Lung (tissue), 12 donors: ENCODE data around the gene NUP42. TPM values are rescaled to one million over a fixed set of nuclear protein-coding genes. Genes with fewer than 3 reads are reported as not detected.

ENCODE experiments used
- ATAC-seq: fragments of 200-7000 bp; cut with Tn5 transposase; one replicate; pipeline ENCODE4 v1.9.1; 2020; ENCODE audit warnings: moderate number of reproducible peaks; ENCODE audit not compliant: insufficient read depth, low FRiP score
- DNase-seq, 3 donors: peaks; one replicate each; pipeline ENCODE4 v3.0.0-alpha.2; 2013 to 2017
- H3K27ac ChIP-seq, 2 donors: one replicate each; pipeline ENCODE4 v1.5.1; 2013; ENCODE audit warnings: mild to moderate bottlenecking in 2 of 2, moderate library complexity in 2 of 2, control low read depth in 1 of 2, inconsistent platforms in 1 of 2, low read depth in 1 of 2, low read length in 1 of 2
- H3K27me3 ChIP-seq, 3 donors: one replicate each; pipeline ENCODE4 v1.5.1; 2013; ENCODE audit warnings: low read length in 2 of 3; ENCODE audit not compliant: control insufficient read depth in 3 of 3, insufficient read depth in 3 of 3
- H3K36me3 ChIP-seq, 4 donors: one replicate each; pipeline ENCODE4 v1.5.1; 2013; ENCODE audit warnings: low read length in 4 of 4, mild to moderate bottlenecking in 1 of 4, moderate library complexity in 1 of 4; ENCODE audit not compliant: control insufficient read depth in 4 of 4, insufficient read depth in 4 of 4
- H3K4me1 ChIP-seq, 5 donors: one replicate each; pipeline ENCODE4 v1.5.1; 2013; ENCODE audit warnings: low read length in 5 of 5, mild to moderate bottlenecking in 2 of 5, moderate library complexity in 1 of 5; ENCODE audit not compliant: control insufficient read depth in 5 of 5, insufficient read depth in 5 of 5
- H3K4me3 ChIP-seq: one replicate; pipeline ENCODE4 v1.5.1; 2013; ENCODE audit warnings: mild to moderate bottlenecking, control low read depth, moderate library complexity
- H3K9ac ChIP-seq, 2 donors: one replicate each; pipeline ENCODE4 v1.5.1; 2013; ENCODE audit warnings: low read length in 2 of 2, control low read depth in 1 of 2; ENCODE audit not compliant: insufficient read depth in 1 of 2
- H3K9me3 ChIP-seq, 4 donors: one replicate each; pipeline ENCODE4 v1.5.1; 2013; ENCODE audit warnings: low read length in 3 of 4, mild to moderate bottlenecking in 1 of 4, moderate library complexity in 1 of 4; ENCODE audit not compliant: control insufficient read depth in 4 of 4, insufficient read depth in 3 of 4
- WGBS, 2 donors: extraction: QIAGEN DNeasy Blood & Tissue Kit; methylation state at CpG; one replicate each; pipeline ENCODE4 v1.1.7; 2013; 5-methylcytosine and 5-hydroxymethylcytosine counted together
- polyA plus RNA-seq, 2 donors: library from polyadenylated mRNA; stranded (reverse); fragments of 200-250 nt; gene quantifications; one replicate each; pipeline ENCODE4 v1.2.1, GENCODE V29; 2013
- total RNA-seq, 2 donors: library from RNA; depleted of rRNA in 1 of 2; stranded (reverse); fragments of >200 nt in 1 of 2; gene quantifications; one replicate each; pipeline ENCODE4 v1.2.1, GENCODE V29; 2014 to 2021
- TF ChIP-seq, protein P1 (sequence below): IDR thresholded peaks from 2 replicates; pipeline ENCODE4 v1.5.1; 2012; ENCODE audit warnings: mild to moderate bottlenecking; ENCODE audit errors: control extremely low read depth, extremely low read depth
- donor health status: control.
- donor health status: control.
- donor health status: Bipolar disorder and iron deficiency.
- donor health status: healthy.
- donor health status: DM: yes; HTN: yes; CAD: no.

Gene NUP42
- total and polyA plus RNA-seq, 4 donors = 20.2 to 45.3 (median 23.0) TPM

DNA sequence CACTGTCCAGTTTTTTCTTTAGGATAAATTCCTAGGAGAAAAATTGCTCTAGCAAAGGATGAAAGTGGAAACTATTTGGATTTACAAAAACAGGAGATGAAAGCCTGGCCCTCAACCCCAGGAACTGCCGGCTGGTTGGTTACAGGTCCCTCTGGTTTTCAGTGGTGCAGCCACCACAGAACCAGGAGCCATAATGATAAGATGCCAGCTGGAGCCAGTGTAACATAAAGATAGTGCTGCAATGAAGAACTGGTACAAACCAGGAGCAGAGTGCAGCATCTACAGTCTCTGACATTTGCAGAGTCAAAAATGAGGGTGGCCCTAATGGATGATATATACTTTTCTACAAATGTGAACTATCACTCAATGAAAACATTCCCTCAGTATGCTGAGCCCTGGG, 20.4 kb upstream of the NUP42 start:
- Histone ChIP-seq H3K27ac (no peak overlapping the region), H3K9me3 (no peaks in the 10 kb centered on the region), H3K4me3 (no peak overlapping the region), H3K27me3 (no peaks in the 10 kb centered on the region), H3K9ac (no peak overlapping the region), H3K36me3 (peaks cover 0 to 10% (median 9%) of the 10 kb centered on the region in 4 donors), H3K4me1 (peaks cover 0 to 4% (median 0%) of the 10 kb centered on the region in 5 donors)
- TF ChIP-seq, protein P1, sequence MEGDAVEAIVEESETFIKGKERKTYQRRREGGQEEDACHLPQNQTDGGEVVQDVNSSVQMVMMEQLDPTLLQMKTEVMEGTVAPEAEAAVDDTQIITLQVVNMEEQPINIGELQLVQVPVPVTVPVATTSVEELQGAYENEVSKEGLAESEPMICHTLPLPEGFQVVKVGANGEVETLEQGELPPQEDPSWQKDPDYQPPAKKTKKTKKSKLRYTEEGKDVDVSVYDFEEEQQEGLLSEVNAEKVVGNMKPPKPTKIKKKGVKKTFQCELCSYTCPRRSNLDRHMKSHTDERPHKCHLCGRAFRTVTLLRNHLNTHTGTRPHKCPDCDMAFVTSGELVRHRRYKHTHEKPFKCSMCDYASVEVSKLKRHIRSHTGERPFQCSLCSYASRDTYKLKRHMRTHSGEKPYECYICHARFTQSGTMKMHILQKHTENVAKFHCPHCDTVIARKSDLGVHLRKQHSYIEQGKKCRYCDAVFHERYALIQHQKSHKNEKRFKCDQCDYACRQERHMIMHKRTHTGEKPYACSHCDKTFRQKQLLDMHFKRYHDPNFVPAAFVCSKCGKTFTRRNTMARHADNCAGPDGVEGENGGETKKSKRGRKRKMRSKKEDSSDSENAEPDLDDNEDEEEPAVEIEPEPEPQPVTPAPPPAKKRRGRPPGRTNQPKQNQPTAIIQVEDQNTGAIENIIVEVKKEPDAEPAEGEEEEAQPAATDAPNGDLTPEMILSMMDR = no peak
- 96 to 97% methylated on average over 1 of the region's 1 CpG for WGBS, 2 donors
- no peak for ATAC-seq
- DNase-seq = no peak

DNA sequence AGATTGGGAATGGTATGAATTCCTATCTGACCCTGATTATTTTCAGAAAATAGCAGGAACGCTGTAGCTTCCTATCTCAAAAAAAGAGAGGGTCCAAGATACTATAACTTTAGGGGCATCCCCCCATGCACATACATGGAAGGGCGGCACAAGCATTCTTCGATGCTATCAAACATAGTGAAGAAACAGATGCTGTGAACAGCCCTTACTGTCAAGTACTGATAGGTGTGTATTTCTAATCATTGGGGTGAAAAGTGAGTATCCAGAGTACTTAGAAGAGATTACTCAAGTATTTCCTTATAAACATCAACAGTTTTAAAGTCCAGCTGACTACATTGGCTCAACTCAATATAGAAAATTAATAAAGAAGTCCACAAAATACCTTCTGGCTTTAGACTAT, 17.0 kb upstream of the NUP42 start:
- TF ChIP-seq, protein P1 = no peak
- Histone ChIP-seq H3K27me3 (no peaks in the 10 kb centered on the region), H3K4me3 (no peak overlapping the region), H3K9me3 (no peaks in the 10 kb centered on the region), H3K4me1 (peaks cover 0 to 3% (median 0%) of the 10 kb centered on the region in 5 donors), H3K36me3 (peaks cover 0 to 9% (median 3%) of the 10 kb centered on the region in 4 donors), H3K9ac (no peak overlapping the region), H3K27ac (no peak overlapping the region)
- no peak for ATAC-seq
- no peak for DNase-seq
- WGBS, 2 donors = 94 to 97% methylated on average over 3 of the region's 3 CpGs

DNA sequence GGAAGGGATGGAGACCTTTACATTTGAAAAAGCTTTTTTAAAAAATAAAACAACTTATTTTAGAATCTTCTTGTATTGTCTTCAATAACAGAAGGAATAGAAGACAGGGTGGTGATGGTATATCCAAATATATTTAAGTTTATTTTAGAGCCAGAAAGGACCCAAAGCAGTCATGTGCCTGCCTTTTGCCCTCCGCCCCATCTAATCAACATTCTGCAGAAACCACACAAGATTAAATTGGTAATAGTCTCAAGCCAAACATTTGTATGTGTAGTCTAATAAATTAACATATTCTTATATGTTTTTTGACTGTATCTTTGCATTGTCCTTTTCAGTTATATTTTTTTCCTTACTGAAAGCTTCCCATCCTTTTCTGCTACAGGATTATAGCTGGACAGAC, 16.5 kb upstream of the NUP42 start:
- DNase-seq (no peak), ATAC-seq (no peak)
- Histone ChIP-seq H3K9ac (no peak overlapping the region), H3K27ac (no peak overlapping the region), H3K4me3 (no peak overlapping the region), H3K9me3 (no peaks in the 10 kb centered on the region), H3K36me3 (peaks cover 0 to 13% (median 3%) of the 10 kb centered on the region in 4 donors), H3K27me3 (no peaks in the 10 kb centered on the region), H3K4me1 (peaks cover 0 to 2% (median 0%) of the 10 kb centered on the region in 5 donors)
- TF ChIP-seq, protein P1 = no peak
- WGBS, 2 donors = 92 to 97% methylated on average over 1 of the region's 1 CpG

DNA sequence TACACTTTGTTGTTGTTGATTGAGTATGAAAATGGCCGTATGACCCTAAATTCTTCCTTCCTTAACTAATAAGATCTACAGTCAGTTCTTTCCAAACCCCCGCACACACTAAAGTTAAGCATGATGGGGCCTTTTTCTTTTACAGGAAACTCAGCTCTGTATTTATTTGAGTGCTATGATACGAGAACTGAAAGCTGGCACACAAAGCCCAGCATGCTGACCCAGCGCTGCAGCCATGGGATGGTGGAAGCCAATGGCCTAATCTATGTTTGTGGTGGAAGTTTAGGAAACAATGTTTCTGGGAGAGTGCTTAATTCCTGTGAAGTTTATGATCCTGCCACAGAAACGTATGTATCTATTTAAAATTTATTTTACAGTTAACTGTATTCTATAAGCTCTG, 14.2 kb upstream of the NUP42 start:
- TF ChIP-seq, protein P1 = no peak
- 94 to 95% methylated on average over 5 of the region's 5 CpGs for WGBS, 2 donors
- Histone ChIP-seq H3K9ac (no peak overlapping the region), H3K4me1 (peaks cover 0 to 2% (median 0%) of the 10 kb centered on the region in 5 donors), H3K36me3 (peaks cover 0 to 13% (median 3%) of the 10 kb centered on the region in 4 donors), H3K27me3 (no peaks in the 10 kb centered on the region), H3K4me3 (no peak overlapping the region), H3K9me3 (no peaks in the 10 kb centered on the region), H3K27ac (peak overlapping the region in 1 of 2 donors; percentile 57)
- ATAC-seq (no peak), DNase-seq (no peak)
